Raji (cell line): ENCODE measurements around the gene NUDC.

Experiments
- POLR2A ChIP-seq: IDR thresholded peaks from 2 replicates; pipeline ENCODE4 v1.6.1; 2011; ENCODE audit warnings: low read depth, low read length, control low read depth; ENCODE audit not compliant: insufficient read depth

The NUDC gene

GRCh38 chr1:26993237-26994019, 71.9 kb downstream of the NUDC start, which contains the start of gene TRNP1:
TRNP1 (plus strand) TSS chr1:26993692; CDS start chr1:26993787, 95 bp downstream.
- no peak for TF ChIP-seq POLR2A

GRCh38 chr1:26994020-26994786, 72.7 kb downstream of the NUDC start:
- TF ChIP-seq POLR2A = no peak

- no peak for TF ChIP-seq POLR2A
These were observed 73.4 kb downstream of the NUDC start for GRCh38 chr1:26994787-26995517.

- no peak for TF ChIP-seq POLR2A
These were observed 74.5 kb downstream of the NUDC start for GRCh38 chr1:26996024-26996423.
